ENCODE measurements around the gene CEP20. TPM values are rescaled to one million over a fixed set of nuclear protein-coding genes. Genes with fewer than 3 reads are reported as not detected.

CEP20 gene, protein sequence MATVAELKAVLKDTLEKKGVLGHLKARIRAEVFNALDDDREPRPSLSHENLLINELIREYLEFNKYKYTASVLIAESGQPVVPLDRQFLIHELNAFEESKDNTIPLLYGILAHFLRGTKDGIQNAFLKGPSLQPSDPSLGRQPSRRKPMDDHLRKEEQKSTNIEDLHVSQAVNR
- total RNA-seq: 25.8 and 26.3 TPM in 2 replicates

DNA sequence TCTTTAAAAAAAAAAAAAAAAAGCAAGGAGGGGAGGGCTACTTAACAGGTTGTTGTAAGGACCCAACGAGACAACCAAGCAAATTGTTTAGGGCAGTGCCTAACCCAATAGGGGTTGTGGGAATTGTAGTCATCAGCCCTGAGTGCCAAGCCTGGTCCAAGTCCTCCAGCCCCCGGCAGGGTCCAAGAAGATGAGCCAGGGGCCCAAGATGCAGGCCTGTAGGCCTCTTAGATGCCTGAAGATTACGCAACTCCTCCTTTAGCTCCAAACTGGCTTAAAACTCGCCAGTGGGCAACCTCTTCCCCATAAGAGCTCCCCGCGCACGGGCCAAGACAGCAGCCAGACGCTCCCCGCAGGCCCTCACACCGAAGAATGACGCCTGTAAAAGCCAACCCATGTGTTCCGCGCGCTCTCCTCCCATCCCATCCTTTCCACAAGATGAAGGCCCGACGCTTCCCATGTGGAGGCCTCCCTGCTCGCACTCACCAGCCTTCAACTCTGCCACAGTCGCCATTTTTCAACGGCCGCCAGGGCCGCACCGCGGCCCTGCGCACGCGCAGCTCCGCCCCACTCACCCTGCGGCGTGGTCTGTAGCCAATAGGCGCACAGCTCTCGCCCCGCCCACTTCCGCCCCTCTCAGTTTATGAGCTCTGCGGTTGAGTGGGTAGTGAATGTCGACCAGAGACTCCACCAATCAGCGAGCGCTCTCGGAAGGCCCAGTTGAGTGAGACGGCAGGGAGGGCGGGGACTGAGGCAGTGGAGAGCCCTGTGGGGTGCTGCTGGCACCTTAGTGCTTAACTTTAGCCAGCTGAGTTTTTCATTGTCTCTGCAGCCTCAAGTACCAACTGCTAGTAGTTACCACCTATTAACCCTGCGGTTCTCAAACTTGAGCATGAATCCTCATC lies at the start of gene CEP20:
TSS of gene CEP20 (minus strand) at position 532 of the 905 bp plus-strand sequence. CDS start at position 514, 18 bp downstream.

DNA sequence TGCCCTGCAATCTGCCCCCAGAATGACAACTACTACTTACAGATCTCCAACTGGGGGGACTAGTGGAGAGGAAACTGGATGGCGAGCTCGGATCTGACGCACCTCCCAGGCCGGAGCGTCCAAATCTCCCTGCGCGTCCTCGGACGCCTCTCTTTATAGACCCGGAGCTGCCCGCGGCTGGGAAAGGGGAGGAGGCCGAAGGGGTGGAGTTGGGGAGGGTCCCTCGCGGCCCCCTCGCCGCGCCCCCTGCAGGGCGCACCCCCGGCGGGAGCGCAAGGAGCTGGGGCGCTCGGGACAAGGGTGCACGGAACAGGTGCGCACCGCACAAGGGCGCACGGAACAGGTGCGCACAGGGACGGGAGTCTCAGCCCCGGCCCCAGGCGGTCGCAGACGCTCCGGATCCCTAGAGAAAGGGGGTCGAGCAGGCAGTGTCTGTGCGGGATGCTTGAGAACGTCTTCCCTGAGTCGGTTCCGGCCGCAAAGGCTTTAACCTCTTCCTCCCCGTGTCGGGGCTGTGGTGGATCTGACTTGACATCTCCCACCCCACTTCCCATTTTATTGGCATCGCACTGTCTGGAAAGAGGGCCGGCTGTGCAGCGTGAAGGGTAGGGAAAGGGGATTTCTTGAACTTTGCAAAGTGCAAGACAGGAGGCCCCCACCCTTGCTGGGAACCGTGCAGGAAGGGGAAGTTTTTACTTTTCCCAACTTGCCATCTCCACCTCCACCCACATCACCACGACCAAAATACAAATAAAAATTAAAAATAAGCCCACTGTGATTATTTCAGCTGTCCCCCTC lies 31.3 kb downstream of the CEP20 start, which contains the start of gene MYH11:
TSS of gene MYH11 (minus strand) at position 128 of the 798 bp plus-strand sequence. CDS start 18,776 bp downstream, outside the sequence.

Other genes starting within 250 kb of the CEP20 start
- gene MARF1, start 245.4 kb downstream of the CEP20 start, total RNA-seq: 8.8 and 15.3 TPM in 2 replicates
- gene NDE1, start 238.4 kb downstream of the CEP20 start, total RNA-seq: 16.8 and 20.8 TPM in 2 replicates
- 0.47 TPM in 1 of 2 replicates, not detected in the other for gene MYH11, start 31.6 kb downstream of the CEP20 start, total RNA-seq
- 17.2 and 24.8 TPM in 2 replicates for gene ABCC1, start 61.0 kb upstream of the CEP20 start, total RNA-seq

All from pericardium fibroblast (primary cell).